ENCODE measurements around the gene FANCE.
"Not testable (repeated sequence)": the region's sequence is repeated elsewhere in the genome, so short reads cannot be mapped to it uniquely, and the experiment has no call there.

Gene FANCE

DNA sequence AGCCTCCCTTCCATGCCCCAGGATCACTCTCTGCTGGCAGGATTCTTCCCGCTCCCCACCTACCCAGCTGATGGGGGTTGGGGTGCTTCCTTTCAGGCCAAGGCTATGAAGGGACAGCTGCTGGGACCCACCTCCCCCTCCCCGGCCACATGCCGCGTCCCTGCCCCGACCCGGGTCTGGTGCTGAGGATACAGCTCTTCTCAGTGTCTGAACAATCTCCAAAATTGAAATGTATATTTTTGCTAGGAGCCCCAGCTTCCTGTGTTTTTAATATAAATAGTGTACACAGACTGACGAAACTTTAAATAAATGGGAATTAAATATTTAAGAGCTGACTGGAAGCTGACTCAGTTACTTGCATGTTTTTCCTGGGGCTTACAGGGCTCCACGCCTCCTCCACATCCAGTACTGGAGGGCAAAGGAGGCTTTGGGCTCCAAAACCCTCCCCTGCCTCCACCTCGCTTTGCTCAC, 24.3 kb upstream of the FANCE start:
- Histone ChIP-seq H3K27me3 (replicated peaks) (no peaks in the 10 kb centered on the region), H3K27ac (peak overlapping the region; percentile 78), H3K36me3 (replicated peaks) (peaks cover 10% of the 10 kb centered on the region), H3K4me3 (ENCODE audit: low read depth, low read length) (peak overlapping the region; percentile 12)
- TF ChIP-seq CTCF (IDR thresholded peaks at IDR 0.05; ENCODE audit: low read depth, low read length, missing control alignments), result no peak
- in situ Hi-C loops (cut with HindIII; ENCODE audit: low pct_ligation_motif_present, low sequenced_read_pairs), result no loop called here
- peak; percentile 60 for DNase-seq

DNA sequence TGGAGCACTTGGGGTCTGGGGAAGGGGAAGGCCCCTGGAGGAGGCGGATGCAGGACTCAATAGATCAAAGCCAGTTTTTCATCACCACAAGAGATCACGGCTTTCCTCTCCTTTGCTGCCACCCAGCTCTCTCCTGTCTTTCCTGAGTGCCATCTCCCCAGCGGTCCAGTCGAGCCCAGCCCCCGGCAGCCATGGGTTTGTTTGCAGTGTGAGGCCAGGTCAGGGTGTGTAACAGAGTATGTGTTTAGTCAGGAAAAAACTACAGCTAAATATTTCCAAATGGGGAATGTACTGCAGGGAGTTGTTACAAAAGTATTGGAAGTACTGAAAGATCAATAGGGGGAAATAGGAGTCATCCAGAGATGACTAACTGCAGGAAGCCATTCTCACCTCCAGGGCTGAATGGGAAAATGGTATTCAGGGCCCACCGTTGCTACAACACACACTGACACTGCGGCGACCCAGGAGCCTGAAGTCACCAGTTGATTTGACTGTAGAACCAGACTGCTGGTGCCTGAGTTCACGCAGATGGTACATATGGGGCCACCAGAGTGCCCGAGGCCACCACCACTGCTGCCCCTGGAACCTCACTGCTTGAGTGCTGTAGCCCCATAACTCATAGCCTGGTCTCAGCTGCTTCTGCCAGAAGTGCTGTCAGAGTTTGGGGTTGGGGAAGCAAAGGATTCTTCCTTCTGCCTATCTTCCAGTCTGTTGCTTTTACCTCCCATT, 23.6 kb upstream of the FANCE start:
- Histone ChIP-seq H3K4me3 (ENCODE audit: low read depth, low read length) (peak overlapping the region; percentile 12), H3K36me3 (replicated peaks) (peaks cover 10% of the 10 kb centered on the region), H3K27ac (peak overlapping the region; percentile 78), H3K27me3 (replicated peaks) (no peaks in the 10 kb centered on the region)
- in situ Hi-C loops (cut with HindIII; ENCODE audit: low pct_ligation_motif_present, low sequenced_read_pairs), result no loop called here
- TF ChIP-seq CTCF (IDR thresholded peaks at IDR 0.05; ENCODE audit: low read depth, low read length, missing control alignments), result no peak
- DNase-seq, result no peak

GRCh38 chr6:35429463-35429862, 22.7 kb upstream of the FANCE start:
- Histone ChIP-seq H3K27me3 (replicated peaks) (no peaks in the 10 kb centered on the region), H3K27ac (no peak overlapping the region), H3K4me3 (ENCODE audit: low read depth, low read length) (no peak overlapping the region), H3K36me3 (replicated peaks) (peaks cover 4% of the 10 kb centered on the region)
- in situ Hi-C loops (cut with HindIII; ENCODE audit: low pct_ligation_motif_present, low sequenced_read_pairs), result no loop called here
- no peak for DNase-seq
- TF ChIP-seq CTCF (IDR thresholded peaks at IDR 0.05; ENCODE audit: low read depth, low read length, missing control alignments), result no peak

GRCh38 chr6:35432291-35432690, 19.8 kb upstream of the FANCE start:
- no peak for DNase-seq
- in situ Hi-C loops (cut with HindIII; ENCODE audit: low pct_ligation_motif_present, low sequenced_read_pairs), result no loop called here
- no peak for TF ChIP-seq CTCF (IDR thresholded peaks at IDR 0.05; ENCODE audit: low read depth, low read length, missing control alignments)
- Histone ChIP-seq H3K27ac (no peak overlapping the region), H3K27me3 (replicated peaks) (no peaks in the 10 kb centered on the region), H3K36me3 (replicated peaks) (no peaks in the 10 kb centered on the region), H3K4me3 (ENCODE audit: low read depth, low read length) (no peak overlapping the region)

DNA sequence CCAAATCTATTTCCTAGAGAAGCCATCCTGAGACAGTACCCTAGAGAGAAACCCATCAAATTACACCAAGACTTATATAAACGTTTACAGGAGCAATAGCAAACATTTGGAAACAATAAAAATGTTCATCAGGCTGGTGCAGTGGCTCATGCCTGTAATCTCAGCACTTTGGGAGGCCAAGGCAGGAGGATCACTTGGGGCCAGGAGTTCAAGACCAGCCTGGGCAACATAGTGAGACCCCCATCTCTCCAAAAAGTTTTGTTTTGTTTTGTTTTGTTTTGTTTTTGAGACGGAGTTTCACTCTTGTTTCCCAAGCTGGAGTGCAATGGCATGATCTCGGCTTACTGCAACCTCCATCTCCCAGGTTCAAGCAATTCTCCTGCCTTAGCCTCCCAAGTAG, 19.4 kb upstream of the FANCE start:
- DNase-seq; H3K4me3 ChIP-seq (ENCODE audit: low read depth, low read length); in situ Hi-C loops (cut with HindIII; ENCODE audit: low pct_ligation_motif_present, low sequenced_read_pairs); H3K27ac ChIP-seq; H3K27me3 ChIP-seq (replicated peaks); H3K36me3 ChIP-seq (replicated peaks): not testable (repeated sequence)

- no peak for TF ChIP-seq CTCF (IDR thresholded peaks at IDR 0.05; ENCODE audit: low read depth, low read length, missing control alignments)
- no peak for DNase-seq
- H3K36me3 ChIP-seq (replicated peaks), result no peaks in the 10 kb centered on the region
- no peak overlapping the region for H3K4me3 ChIP-seq (ENCODE audit: low read depth, low read length)
- H3K27ac ChIP-seq, result no peak overlapping the region
- in situ Hi-C loops (cut with HindIII; ENCODE audit: low pct_ligation_motif_present, low sequenced_read_pairs), result no loop called here
- H3K27me3 ChIP-seq (replicated peaks), result no peaks in the 10 kb centered on the region
Measured at GRCh38 chr6:35435074-35435837, 16.9 kb upstream of the FANCE start.
